HG03103 (cell line): Measurements from ENCODE around the gene CSF1R.

Experiments used
- ATAC-seq: cut with Tn5 transposase; IDR thresholded peaks from one replicate; pipeline ENCODE4 v1.9.1; 2021; ENCODE audit warnings: low read depth; ENCODE audit not compliant: unreplicated experiment

Gene CSF1R

GRCh38 chr5:150121448-150122157 is 35.2 kb upstream of the CSF1R start:
- no peak for ATAC-seq

- no peak for ATAC-seq
Observed at GRCh38 chr5:150120617-150121447, 34.5 kb upstream of the CSF1R start.

GRCh38 chr5:150120062-150120441 is 33.7 kb upstream of the CSF1R start:
- ATAC-seq: no peak

- ATAC-seq: no peak
Observed at GRCh38 chr5:150119421-150120061, 33.2 kb upstream of the CSF1R start.

- no peak for ATAC-seq
Observed at GRCh38 chr5:150118561-150119229, 32.3 kb upstream of the CSF1R start.

GRCh38 chr5:150117945-150118560 is 31.7 kb upstream of the CSF1R start:
- no peak for ATAC-seq

GRCh38 chr5:150116667-150117400 is 30.5 kb upstream of the CSF1R start:
- ATAC-seq: no peak

- no peak for ATAC-seq
Observed at GRCh38 chr5:150114773-150115408, 28.5 kb upstream of the CSF1R start.

- ATAC-seq: no peak
Observed at GRCh38 chr5:150114102-150114641, 27.8 kb upstream of the CSF1R start.

- no peak for ATAC-seq
Observed at GRCh38 chr5:150113047-150113744, 26.8 kb upstream of the CSF1R start.

- no peak for ATAC-seq
Observed at GRCh38 chr5:150112201-150113046, 26.1 kb upstream of the CSF1R start.

- ATAC-seq: no peak
Observed at GRCh38 chr5:150111122-150111521, 24.8 kb upstream of the CSF1R start.

GRCh38 chr5:150109921-150110320 is 23.6 kb upstream of the CSF1R start:
- no peak for ATAC-seq

GRCh38 chr5:150108711-150109514 is 22.6 kb upstream of the CSF1R start:
- no peak for ATAC-seq

GRCh38 chr5:150107909-150108447 is 21.6 kb upstream of the CSF1R start:
- no peak for ATAC-seq

GRCh38 chr5:150106674-150107426 is 20.5 kb upstream of the CSF1R start:
- ATAC-seq: no peak
